Adipocyte (in vitro differentiated cells): ENCODE data around the gene LINGO1.
A peak's percentile ranks its signal among the peaks of the same experiment; 100 is the strongest.

Experiments
- DNase-seq: peaks from one replicate; pipeline ENCODE4 v3.0.0-alpha.2; 2015; ENCODE audit warnings: low read depth
- H3K27me3 ChIP-seq: replicated peaks from 2 replicates; pipeline ENCODE4 v1.7.0; 2013; ENCODE audit warnings: mild to moderate bottlenecking, low read length, moderate library complexity; ENCODE audit not compliant: control insufficient read depth, insufficient read depth
- H3K36me3 ChIP-seq: 2 replicates; pipeline ENCODE4 v1.7.0; 2013; ENCODE audit warnings: low read length, mild to moderate bottlenecking, moderate library complexity; ENCODE audit not compliant: control insufficient read depth, insufficient read depth, severe bottlenecking
- H3K4me1 ChIP-seq: 2 replicates; pipeline ENCODE4 v1.7.0; 2013; ENCODE audit warnings: mild to moderate bottlenecking, low read length, moderate library complexity; ENCODE audit not compliant: control insufficient read depth, insufficient read depth
- H3K4me3 ChIP-seq: 2 replicates; pipeline ENCODE4 v1.7.0; 2013; ENCODE audit warnings: mild to moderate bottlenecking, low read length, moderate library complexity
- H3K9ac ChIP-seq: 2 replicates; pipeline ENCODE4 v1.7.0; 2013; ENCODE audit warnings: mild to moderate bottlenecking, low read length, moderate library complexity
- H3K9me3 ChIP-seq: 2 replicates; pipeline ENCODE4 v1.7.0; 2013; ENCODE audit warnings: mild to moderate bottlenecking, low read length, moderate library complexity; ENCODE audit not compliant: control insufficient read depth

LINGO1 gene

DNA sequence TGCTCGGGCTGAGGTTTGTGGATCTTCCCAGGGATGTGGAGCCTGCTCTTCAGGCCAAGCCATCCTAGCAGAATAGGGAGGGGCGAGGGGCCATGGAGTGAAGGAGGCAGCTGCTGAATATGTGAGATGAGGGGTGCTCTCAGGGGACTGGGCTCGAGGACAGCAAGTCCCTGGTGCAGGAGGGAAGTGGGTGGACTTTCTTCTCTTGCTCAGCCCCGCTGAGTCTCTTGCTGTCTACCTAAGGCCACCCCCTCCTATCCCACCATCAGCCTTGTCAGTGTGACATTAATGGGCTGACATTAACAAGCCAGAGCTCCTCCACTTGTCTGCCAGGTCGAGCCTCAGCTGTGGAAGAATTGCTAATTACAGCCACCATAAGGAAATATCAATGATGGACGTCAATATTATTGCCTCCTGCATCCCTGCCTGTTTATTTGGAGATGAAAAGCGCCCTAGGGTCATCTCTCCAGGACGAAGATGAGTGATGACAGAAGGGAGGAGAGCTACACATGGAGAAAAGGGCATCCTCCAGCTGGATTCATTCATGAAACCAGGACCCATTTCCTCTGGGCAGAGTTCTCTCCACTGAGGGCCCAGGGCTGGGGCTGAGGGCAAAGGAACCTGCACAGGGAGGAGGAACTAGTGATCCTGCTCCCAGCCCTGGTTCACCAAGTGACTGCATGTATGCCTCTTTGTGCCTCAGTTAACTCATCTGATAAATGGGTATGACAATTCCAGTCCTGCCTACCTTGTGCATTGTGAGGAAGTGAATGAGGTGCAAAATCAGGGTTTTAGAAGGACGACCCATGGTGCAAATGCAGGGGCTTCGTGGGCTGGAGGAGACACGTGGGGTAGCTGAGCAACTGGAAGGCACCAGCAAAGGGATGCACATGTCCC, 34.9 kb upstream of the LINGO1 start:
- H3K9me3 ChIP-seq = peaks cover 3% of the 10 kb centered on the region
- peaks cover 84% of the 10 kb centered on the region for H3K27me3 ChIP-seq
- DNase-seq = no peak

DNA sequence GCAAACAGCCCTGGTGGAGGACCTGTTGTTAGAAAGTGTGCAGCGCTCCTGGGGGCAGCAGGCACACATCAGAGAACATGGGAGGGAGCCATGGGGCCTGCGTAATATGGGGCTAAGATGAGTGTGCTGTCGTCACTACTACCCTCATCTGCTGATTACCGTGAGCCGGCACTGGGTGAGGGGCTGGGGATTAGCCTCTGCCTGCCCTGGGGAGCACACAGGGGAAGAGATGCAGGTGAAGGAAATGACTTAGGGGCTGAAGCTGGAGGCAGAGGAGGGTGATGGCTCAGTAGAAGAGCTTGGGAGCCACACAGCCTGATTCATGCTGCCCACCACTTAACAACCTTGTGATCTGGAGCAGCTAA, 33.6 kb upstream of the LINGO1 start:
- no peak for DNase-seq
- Histone ChIP-seq H3K9me3 (no peaks in the 10 kb centered on the region), H3K9ac (no peak overlapping the region), H3K4me3 (no peak overlapping the region), H3K27me3 (peaks cover 84% of the 10 kb centered on the region), H3K4me1 (no peaks in the 10 kb centered on the region), H3K36me3 (no peaks in the 10 kb centered on the region)

More for the DNA sequence above, 34.9 kb upstream of the LINGO1 start:
- no peak overlapping the region for H3K9ac ChIP-seq
- H3K4me1 ChIP-seq = no peaks in the 10 kb centered on the region
- no peak overlapping the region for H3K4me3 ChIP-seq
- no peaks in the 10 kb centered on the region for H3K36me3 ChIP-seq

DNA sequence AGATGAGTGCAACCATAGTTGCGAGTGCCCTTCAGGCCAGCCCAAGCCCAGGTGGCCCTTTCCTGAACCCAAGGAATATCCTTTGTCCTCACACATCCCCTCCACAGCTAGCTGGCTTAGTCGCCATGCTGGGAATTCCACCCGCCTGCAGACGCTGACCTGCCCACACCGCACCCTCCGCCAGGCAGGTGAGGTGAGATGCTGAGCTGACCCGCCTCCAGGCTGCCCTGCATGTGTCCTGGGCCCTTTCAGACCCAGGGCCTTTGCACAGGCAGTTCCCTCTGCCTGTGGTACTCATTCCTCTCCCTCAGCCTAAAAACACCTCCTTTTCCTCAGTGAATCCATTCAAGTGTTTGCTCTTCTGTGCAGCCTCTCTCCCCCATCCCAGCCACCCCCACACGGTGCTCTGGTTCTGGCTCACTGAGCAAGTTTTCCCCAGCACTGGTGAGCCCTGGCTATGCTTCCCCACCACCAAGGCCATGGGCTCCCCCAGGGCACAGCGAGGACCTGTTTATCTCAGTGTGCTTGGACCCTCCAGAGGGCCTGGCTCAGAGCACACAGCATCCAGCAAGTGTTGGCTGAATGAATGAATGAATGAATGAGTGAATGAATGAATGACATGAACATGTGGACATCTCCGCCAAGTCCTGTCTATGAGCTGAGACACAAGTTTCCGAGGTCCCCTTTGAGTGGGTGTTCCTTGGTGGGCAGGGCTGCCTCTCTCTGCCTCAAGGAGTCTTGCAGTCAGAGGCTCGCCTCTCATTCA, 33.0 kb upstream of the LINGO1 start:
- peaks cover 84% of the 10 kb centered on the region for H3K27me3 ChIP-seq
- no peak overlapping the region for H3K4me3 ChIP-seq
- H3K36me3 ChIP-seq = no peaks in the 10 kb centered on the region
- H3K9me3 ChIP-seq = no peaks in the 10 kb centered on the region
- DNase-seq = no peak
- H3K4me1 ChIP-seq = no peaks in the 10 kb centered on the region
- no peak overlapping the region for H3K9ac ChIP-seq

DNA sequence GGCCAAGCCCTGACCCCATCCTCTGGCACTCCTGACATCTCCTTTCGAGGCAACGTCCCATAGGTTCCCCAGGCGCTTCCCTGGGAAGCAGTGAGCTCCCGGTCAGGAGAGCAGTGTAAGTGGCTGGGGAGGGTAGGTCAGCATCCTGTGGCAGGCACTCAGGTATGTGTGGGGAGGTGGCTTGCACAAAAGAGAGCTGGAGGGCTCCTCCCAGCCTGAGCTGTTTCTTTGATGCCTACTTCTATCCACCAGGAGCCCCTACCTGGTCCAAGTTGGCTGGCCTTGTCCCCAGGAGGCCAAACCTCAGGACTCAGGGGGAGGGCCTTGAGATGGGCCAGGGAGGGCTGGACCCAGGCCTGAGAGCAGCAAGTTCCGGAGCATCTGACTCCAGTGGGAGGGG, 31.7 kb upstream of the LINGO1 start:
- Histone ChIP-seq H3K4me1 (peaks cover 4% of the 10 kb centered on the region), H3K9ac (no peak overlapping the region), H3K27me3 (peaks cover 80% of the 10 kb centered on the region), H3K36me3 (no peaks in the 10 kb centered on the region), H3K9me3 (no peaks in the 10 kb centered on the region), H3K4me3 (no peak overlapping the region)
- DNase-seq = no peak

DNA sequence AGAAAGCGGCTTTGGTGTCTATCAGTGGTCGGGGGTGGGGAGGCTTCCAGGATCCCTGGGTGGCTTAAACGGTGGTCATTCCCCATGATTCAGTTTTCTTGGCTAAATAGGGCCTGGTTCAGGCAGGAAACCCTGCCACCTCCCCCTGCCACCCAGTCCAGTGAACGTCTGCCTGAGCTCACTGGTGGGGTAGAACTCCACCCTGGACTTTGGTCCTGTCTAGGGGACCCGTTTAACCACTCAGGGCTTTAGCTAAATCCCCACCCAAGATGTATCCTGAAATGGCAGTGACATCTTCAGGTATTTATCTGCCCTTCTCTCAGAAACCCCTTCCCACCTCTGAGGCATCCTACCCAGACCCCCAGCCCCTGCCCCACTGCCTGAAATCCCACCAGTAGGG, 30.5 kb upstream of the LINGO1 start:
- H3K36me3 ChIP-seq = no peaks in the 10 kb centered on the region

DNA sequence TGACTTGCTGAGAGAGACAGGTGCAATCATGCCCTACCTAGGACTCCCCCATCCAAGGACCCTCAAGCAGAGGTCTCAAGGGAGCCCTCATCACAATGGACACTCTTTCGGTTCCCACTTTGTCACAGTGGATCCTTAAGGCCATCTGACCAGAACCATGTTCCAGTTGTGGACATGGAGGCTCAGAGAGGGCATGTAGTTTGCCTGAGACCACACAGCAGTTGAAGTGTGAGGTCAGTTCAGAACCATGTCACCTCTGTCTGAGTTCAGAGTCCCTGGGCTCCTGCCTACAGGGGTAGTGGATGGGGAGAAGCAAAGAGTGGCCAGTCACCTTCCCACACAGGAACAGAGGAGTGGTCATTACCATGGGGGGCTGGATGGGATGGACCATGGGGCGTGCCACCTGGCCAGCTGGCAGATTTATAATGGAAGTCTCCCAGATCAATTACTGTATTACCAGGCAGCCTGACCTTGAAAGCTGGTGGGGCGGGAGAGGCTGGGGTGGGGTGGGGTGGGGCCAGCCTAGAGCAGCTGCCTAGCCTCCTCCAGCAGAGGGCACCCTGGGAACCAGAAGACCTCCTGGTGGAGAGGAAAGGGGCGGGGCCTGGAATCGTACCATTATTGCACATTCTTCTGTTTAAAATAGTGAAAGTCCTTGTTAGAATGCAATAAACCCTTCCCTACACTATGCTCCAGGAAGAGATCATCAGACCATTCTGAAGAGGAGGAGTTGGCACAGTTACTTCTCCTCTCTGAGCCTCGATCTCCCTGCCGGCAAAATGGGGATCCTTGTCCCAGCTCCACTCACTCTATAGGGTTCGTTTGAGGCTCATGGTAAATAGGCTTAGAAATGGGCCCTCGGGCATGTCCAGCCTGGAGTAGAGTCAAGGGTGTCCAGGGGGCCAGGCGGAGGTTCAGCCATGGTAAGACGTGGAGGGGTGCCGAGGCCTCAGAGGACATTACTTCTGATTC, 26.9 kb upstream of the LINGO1 start:
- H3K36me3 ChIP-seq = no peaks in the 10 kb centered on the region
- H3K9ac ChIP-seq = no peak overlapping the region
- peaks cover 71% of the 10 kb centered on the region for H3K27me3 ChIP-seq
- peak; percentile 47 for DNase-seq
- H3K9me3 ChIP-seq = no peaks in the 10 kb centered on the region
- no peak overlapping the region for H3K4me3 ChIP-seq
- peaks cover 4% of the 10 kb centered on the region for H3K4me1 ChIP-seq

More for the DNA sequence above, 30.5 kb upstream of the LINGO1 start:
- no peak for DNase-seq
- Histone ChIP-seq H3K9ac (no peak overlapping the region), H3K4me3 (no peak overlapping the region), H3K9me3 (no peaks in the 10 kb centered on the region), H3K27me3 (peaks cover 75% of the 10 kb centered on the region), H3K4me1 (peaks cover 4% of the 10 kb centered on the region)

DNA sequence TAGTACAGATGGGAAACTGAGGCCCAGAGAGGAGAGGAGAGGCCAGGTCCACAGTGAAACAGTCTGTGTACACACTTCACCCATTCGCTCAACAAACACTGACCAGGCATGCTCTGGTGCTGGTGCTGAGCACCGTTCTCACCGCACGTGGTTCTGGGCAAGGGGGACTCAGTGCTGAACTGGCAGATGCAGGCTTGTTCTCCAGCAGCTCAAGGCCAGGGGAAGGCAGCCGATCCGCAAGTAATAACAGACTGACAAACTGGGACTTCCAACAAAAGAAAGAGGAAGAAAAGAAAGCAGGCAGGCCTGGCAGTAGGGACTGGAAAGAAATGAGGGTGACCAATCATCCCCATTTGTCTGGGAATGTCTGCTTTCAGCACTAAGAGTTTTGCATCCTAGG, 25.6 kb upstream of the LINGO1 start:
- Histone ChIP-seq H3K9me3 (peaks cover 11% of the 10 kb centered on the region), H3K4me1 (peaks cover 4% of the 10 kb centered on the region), H3K36me3 (no peaks in the 10 kb centered on the region), H3K9ac (no peak overlapping the region), H3K27me3 (peaks cover 79% of the 10 kb centered on the region), H3K4me3 (no peak overlapping the region)
- DNase-seq = no peak

DNA sequence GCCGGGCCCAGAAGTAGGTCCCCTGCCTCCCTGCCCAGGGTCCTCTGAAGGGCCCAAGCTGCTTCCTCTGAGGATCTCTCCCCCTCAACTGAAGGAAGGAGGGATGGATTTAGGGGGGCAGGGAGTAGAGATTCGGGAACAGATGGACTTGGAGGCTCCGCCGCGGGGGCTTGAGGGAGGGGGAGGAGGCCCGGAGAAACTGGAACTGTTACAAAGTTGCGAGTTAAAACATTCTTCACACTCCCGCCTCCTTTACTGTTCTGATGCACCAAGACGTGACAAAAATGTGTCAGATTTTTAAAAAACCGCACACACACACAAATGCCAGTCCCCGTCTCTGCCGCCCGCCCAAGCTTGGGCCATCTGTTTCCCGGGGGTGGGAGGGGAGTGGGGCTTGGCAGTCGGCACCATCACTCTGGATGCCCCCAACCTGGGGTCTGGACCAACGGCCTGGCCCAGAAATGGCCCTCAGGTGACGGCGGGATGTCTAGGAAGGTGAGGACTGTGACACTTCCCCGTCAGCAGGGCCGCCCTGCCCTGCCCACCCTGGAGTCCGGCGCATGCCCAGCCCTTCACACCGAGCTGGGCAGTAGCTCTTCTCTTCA, 25.0 kb upstream of the LINGO1 start:
- Histone ChIP-seq H3K36me3 (no peaks in the 10 kb centered on the region), H3K4me3 (no peak overlapping the region), H3K4me1 (peaks cover 4% of the 10 kb centered on the region), H3K27me3 (peaks cover 78% of the 10 kb centered on the region), H3K9me3 (peaks cover 11% of the 10 kb centered on the region), H3K9ac (no peak overlapping the region)
- no peak for DNase-seq

DNA sequence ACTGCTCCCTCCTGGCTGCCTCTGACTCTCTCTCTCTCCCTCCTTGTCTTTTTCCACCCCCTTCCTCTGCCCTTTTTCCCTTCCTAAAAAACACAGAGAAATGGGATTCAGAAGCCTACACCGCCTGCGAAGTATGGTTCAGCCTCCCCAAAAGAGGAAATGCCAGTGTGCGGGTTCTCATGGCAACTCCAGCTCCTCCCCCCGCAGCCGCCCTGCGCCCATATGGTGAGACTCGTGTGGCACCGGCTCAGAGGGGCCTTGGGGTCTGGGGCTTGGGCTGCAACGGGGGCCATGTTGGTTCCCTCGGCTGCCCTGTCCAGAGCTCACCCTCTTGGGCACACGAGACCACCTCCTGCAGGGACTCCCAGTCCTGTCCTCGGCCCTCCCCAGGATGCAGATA, 23.6 kb upstream of the LINGO1 start:
- no peak for DNase-seq
- Histone ChIP-seq H3K36me3 (no peaks in the 10 kb centered on the region), H3K4me1 (peaks cover 4% of the 10 kb centered on the region), H3K27me3 (peaks cover 79% of the 10 kb centered on the region), H3K9ac (no peak overlapping the region), H3K4me3 (no peak overlapping the region), H3K9me3 (peaks cover 11% of the 10 kb centered on the region)

DNA sequence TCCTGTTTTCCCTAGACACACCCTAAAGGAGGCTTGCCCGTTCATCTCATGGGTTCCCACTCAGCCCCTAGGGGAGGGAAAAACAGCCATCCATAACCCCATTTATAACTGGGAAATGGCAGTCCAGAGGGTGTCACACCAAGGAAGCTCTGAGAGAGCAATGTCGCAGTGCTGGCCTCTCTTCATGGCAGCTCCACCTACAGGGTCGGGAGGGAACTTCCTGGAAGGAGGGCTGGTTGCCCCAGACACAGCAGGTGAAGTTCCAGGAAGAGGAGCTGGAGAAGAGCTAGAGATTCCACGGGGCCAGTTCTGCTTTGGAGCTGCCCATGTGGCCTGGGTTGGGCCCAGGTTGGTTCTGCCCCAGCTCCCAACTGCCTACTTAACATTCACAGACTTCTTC, 22.3 kb upstream of the LINGO1 start:
- Histone ChIP-seq H3K9me3 (peaks cover 11% of the 10 kb centered on the region), H3K4me3 (no peak overlapping the region), H3K9ac (no peak overlapping the region), H3K36me3 (no peaks in the 10 kb centered on the region), H3K27me3 (peaks cover 79% of the 10 kb centered on the region), H3K4me1 (peaks cover 2% of the 10 kb centered on the region)
- DNase-seq = no peak
